ENCODE measurements around the gene CDC42SE2. TPM values are rescaled to one million over a fixed set of nuclear protein-coding genes. Genes with fewer than 3 reads are reported as not detected.

CDC42SE2 gene
- polyA plus RNA-seq, 1 experiment = 27.4 TPM

- DNase-seq (ENCODE audit: low read depth, low spot score) = no peak
- POLR2A ChIA-PET = no interaction called here
- CTCF ChIA-PET = no interaction called here
These were observed 109.4 kb downstream of the CDC42SE2 start for GRCh38 chr5:131373265-131373664.

GRCh38 chr5:131375351-131375750 is 111.5 kb downstream of the CDC42SE2 start:
- TF ChIP-seq CTCF (IDR thresholded peaks at IDR 0.05; ENCODE audit: low read depth, low read length) = no peak
- Histone ChIP-seq H3K27ac (ENCODE audit: low read depth, low read length) (no peak overlapping the region), H3K9me3 (ENCODE audit: control insufficient read depth, insufficient read depth, low read length) (no peaks in the 10 kb centered on the region), H3K4me3 (ENCODE audit: low read depth, low read length) (no peak overlapping the region), H3K27me3 (ENCODE audit: control insufficient read depth, insufficient read depth, low read length) (no peaks in the 10 kb centered on the region)
- ChIA-PET POLR2A (no interaction called here), CTCF (no interaction called here)
- DNase-seq (ENCODE audit: low read depth, low spot score) = no peak

More at GRCh38 chr5:131373265-131373664, 109.4 kb downstream of the CDC42SE2 start:
- no peaks in the 10 kb centered on the region for H3K27me3 ChIP-seq (ENCODE audit: control insufficient read depth, insufficient read depth, low read length)
- no peak for TF ChIP-seq CTCF (IDR thresholded peaks at IDR 0.05; ENCODE audit: low read depth, low read length)
- H3K27ac ChIP-seq (ENCODE audit: low read depth, low read length) = no peak overlapping the region
- H3K4me3 ChIP-seq (ENCODE audit: low read depth, low read length) = no peak overlapping the region
- H3K9me3 ChIP-seq (ENCODE audit: control insufficient read depth, insufficient read depth, low read length) = no peaks in the 10 kb centered on the region

- CTCF ChIA-PET = interaction anchor here (1.0 to 1.6 kb wide), 2 partner anchors 9 to 113 kb away, joined by 3 read pairs; no protein-coding TSS in a partner anchor
These were observed 113.5 kb downstream of the CDC42SE2 start for GRCh38 chr5:131377346-131377745.

GRCh38 chr5:131377785-131378325 is 114.0 kb downstream of the CDC42SE2 start:
- peak; percentile 43 for DNase-seq (ENCODE audit: low read depth, low spot score)
- no peak overlapping the region for H3K27ac ChIP-seq (ENCODE audit: low read depth, low read length)
- POLR2A ChIA-PET = interaction anchor here (1.0 to 1.2 kb wide), 2 partner anchors 11 to 114 kb away, joined by 4 read pairs; partner anchors contain the start of gene CDC42SE2
- H3K4me3 ChIP-seq (ENCODE audit: low read depth, low read length) = no peak overlapping the region
- H3K9me3 ChIP-seq (ENCODE audit: control insufficient read depth, insufficient read depth, low read length) = no peaks in the 10 kb centered on the region
- H3K27me3 ChIP-seq (ENCODE audit: control insufficient read depth, insufficient read depth, low read length) = no peaks in the 10 kb centered on the region
- TF ChIP-seq CTCF (IDR thresholded peaks at IDR 0.05; ENCODE audit: low read depth, low read length) = no peak
- CTCF ChIA-PET = interaction anchor here (1.0 to 1.6 kb wide), 3 partner anchors 8 to 213 kb away, joined by 3 to 4 read pairs (median 3); partner anchors contain the start of gene HINT1

More at GRCh38 chr5:131377346-131377745, 113.5 kb downstream of the CDC42SE2 start:
- Histone ChIP-seq H3K9me3 (ENCODE audit: control insufficient read depth, insufficient read depth, low read length) (no peaks in the 10 kb centered on the region), H3K27ac (ENCODE audit: low read depth, low read length) (no peak overlapping the region), H3K4me3 (ENCODE audit: low read depth, low read length) (no peak overlapping the region), H3K27me3 (ENCODE audit: control insufficient read depth, insufficient read depth, low read length) (no peaks in the 10 kb centered on the region)
- no peak for DNase-seq (ENCODE audit: low read depth, low spot score)
- POLR2A ChIA-PET = interaction anchor here (0.6 to 1.2 kb wide), 3 partner anchors 11 to 113 kb away, joined by 3 to 4 read pairs (median 4); partner anchors contain the start of gene CDC42SE2
- no peak for TF ChIP-seq CTCF (IDR thresholded peaks at IDR 0.05; ENCODE audit: low read depth, low read length)
